Activated T-cell treated with anti-CD3 and anti-CD28 coated beads for 1 hour (primary cell): ENCODE measurements around the gene SLC16A13.
"Not testable (repeated sequence)": the region's sequence is repeated elsewhere in the genome, so short reads cannot be mapped to it uniquely, and the experiment has no call there.

Source experiments
- DNase-seq: peaks from one replicate; pipeline ENCODE4 v3.0.0-alpha.2; 2020; ENCODE audit warnings: low read depth

Gene SLC16A13

DNA sequence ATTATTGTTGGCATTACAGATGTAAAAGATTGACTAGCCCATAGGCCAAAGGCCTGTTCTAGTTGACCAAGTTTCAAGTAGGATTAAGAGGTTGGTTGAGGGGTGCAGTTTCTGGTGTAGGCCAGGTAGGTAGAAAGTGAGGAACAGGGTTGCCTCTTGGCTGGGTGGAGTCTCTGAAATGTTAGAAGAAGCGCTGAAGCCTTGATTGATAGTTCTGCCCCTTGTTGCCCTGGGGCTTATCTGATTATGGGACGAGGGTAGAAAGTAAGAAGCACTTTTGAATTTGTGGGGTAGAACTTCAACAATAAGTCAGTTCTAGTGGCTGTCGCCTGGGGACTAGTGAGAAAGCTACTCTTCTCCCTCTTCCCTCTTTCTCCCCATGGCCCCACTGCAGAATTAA is 6.7 kb upstream of the SLC16A13 start:
- DNase-seq = no peak

DNA sequence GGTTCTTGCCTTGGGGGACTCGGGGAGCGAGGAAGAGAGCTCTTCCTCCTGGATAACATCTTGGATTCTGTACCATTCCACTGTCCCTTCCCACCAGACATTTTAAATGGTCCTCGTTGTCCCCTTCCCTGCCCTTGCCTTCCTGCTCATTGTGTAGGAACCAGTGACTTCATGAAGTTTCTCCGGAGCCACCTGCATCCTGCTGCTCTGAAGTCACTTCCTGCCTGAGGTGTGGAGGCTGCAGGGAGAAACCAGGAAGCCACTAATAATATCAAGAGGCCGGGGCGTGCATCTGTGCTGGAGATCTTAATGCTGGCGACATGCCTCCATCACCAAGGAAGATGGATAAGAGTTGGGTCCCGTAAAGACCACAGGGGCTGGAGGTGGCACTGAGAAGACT is 6.2 kb upstream of the SLC16A13 start:
- DNase-seq = no peak

DNA sequence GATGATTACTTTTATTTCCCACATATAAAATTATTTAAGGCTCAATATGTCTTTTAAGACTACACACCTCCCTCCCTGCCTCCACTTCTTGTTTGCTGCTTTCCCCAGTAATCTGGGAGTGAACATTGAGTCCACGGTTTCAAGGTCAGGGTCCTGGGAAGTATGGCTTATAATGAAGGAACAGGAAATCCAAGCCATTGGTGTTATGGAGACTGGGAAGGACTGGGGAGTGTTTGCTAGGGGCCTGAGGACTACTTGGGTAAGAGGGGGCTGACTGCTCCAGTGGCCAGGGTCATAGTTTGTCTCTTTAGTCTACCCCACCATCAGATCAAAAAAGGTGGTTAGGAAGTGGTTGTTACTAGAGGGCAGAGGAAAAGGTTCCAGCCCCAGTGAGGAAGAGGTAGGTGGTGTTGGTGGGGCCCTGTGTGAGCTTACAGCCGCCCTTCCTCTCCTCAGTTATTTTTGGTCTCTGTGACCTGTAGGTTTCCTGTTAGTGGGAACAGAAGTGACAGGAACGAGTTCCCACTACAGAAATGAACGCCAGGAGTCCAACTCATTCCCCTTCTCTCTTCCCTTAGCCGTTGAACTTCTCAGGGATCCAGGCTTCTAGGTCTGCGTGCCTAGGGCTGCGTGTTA is 742 bp upstream of the SLC16A13 start:
- DNase-seq = no peak

DNA sequence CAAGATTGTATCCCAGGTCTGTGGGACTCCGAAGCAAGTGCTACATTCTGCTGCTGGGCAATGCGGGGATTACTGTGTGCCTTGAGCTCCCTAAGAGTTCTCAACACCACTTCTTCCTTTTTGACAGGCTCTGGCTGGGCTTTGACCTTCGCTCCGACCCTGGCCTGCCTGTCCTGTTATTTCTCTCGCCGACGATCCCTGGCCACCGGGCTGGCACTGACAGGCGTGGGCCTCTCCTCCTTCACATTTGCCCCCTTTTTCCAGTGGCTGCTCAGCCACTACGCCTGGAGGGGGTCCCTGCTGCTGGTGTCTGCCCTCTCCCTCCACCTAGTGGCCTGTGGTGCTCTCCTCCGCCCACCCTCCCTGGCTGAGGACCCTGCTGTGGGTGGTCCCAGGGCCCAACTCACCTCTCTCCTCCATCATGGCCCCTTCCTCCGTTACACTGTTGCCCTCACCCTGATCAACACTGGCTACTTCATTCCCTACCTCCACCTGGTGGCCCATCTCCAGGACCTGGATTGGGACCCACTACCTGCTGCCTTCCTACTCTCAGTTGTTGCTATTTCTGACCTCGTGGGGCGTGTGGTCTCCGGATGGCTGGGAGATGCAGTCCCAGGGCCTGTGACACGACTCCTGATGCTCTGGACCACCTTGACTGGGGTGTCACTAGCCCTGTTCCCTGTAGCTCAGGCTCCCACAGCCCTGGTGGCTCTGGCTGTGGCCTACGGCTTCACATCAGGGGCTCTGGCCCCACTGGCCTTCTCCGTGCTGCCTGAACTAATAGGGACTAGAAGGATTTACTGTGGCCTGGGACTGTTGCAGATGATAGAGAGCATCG is 2.4 kb downstream of the SLC16A13 start:
- no peak for DNase-seq

DNA sequence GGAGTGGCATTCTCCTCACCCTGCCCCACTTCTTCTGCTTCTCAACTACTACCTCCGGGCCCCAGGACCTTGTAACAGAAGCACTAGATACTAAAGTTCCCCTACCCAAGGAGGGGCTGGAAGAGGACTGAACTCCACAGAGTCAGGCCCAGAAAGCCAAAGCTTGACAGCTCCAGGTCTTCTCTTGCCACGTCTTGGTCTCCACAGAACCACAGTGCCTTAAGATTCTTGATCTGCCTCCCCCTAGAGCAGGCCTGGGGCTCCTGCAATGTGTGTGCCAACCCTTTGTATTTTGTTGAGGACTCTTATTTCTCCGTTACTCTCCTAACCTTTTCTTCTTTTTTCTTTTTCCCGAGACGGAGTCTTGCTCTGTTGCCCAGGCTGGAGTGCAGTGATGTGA is 4.0 kb downstream of the SLC16A13 start:
- no peak for DNase-seq

DNA sequence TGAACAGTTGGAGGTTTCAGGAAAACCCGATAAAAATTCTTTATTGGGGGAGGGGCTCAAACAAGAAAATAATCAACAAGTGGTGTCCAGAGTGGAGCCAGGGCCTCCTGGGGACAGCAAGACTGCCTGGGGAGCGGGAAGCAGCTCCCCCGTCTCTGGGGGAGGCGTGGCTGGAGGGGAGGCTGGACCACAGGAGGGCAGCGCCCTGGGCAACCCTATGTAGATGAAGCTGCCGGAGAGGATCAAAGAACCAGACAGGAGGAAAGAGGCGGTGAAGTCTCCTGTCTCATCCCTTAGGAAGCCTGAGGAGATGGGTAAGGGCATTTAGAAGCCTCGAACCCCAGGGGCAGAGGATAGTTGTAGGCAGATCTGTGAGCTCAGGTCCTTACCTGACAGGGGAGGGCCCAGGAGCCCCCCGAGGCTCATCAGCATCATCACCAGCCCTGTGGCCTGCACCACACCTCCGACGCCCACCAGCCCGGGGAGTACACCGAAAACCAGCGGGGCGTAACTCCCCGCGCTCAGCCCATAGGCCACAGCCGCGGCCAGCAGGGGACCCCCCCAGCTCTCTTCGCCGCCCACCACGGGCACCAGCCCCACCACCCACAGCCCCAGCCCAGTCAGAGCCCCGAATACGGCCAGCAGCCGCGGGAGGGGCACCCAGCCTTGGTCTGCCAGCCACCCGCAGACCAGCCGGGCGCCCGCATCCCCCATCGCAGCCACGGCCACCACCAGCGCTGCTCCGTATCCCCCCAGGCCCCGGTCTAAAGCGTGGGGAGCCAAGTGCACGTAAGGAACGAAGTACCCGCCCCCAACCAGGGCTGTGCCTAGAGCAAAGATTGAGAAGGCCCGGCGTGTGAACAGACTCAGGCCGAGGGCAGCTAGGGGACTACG is 6.0 kb downstream of the SLC16A13 start:
- no peak for DNase-seq

DNA sequence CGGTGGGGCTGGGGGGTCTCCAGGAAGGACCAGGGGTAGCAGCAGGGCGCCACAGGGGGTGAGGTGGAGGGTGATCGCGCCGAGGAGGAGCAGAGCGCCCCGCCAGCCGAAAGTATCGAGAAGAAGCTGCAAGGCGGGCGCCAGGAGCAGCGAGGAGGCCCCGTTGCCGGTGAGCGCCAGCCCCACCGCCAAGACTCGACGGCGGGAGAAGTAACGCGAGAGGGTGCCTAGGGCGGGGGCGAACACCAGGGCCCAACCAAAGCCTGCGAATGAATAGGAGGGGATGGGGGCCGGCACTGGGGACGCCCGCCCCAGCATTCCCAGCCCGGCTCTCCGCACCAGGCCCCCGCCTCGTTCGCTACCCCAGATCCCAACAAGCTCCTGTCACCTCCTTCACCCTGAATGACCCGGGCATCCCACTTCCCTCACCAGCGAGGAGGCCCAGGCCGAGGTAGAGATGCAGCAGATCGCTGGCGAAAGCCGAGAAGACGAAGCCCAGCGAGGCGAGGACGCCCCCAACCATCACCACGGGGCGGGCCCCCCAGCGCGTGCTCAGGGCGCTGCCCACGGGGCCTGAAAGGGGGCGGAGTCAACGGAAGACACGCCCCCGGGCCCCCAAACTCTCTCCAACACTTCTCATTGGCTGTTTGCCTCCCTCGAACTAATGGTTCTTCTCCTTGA is 6.8 kb downstream of the SLC16A13 start:
- DNase-seq = no peak

DNA sequence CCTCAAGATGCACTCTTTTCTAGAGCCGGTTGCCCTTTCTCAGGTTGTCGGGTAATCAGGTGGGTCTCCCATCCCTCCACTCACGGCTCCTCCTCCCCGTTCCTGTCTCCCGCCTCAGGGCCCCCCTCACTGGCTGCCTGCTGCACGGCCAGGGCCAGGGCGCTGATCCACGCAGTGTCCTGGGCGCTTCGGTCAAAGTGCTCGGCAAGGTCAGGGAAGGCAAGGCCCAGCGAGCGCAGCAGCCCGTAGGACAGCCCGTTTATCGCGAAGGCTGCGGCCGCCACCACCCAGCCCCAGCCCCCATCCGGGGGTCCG is 7.3 kb downstream of the SLC16A13 start:
- no peak for DNase-seq

DNA sequence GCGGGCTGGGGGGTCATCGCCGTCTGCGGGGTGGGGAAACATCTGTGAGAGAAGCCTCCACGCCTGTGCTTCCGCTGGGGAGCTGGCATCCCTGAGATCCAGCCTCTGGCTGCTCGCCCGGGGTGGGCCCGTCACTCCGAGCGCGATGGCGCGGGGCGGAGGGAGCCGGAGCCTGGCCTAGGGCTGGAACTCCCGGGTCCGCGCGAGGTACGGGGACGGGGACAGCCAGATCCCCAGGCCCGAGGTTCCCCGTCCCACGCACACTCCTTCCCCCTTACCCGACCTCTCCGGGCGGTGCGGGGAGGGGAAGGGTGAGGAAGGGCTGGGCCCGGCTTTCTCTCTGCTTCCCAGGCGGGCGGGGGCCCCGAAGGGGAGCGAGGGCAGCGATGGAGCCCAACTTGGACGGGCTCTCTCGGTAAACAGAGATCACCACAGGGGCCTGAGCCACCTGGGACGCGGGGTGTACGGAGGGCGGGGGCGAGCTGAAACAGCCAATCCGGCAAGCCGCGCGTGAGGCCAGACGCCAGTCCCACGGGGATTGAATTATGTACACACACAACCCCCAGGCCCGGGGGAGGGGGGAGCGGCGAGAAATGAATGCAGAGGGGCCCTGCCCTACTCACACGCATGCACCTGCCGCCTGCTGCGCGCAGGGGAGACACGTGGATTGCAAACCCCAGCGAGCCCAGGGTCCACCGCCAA is 7.8 kb downstream of the SLC16A13 start, which contains the start of gene SLC16A11:
Gene SLC16A11, minus strand, starts transcription at position 596 of the 702 bp plus-strand sequence. Its CDS starts 579 bp downstream, at position 17.
- no peak for DNase-seq

DNA sequence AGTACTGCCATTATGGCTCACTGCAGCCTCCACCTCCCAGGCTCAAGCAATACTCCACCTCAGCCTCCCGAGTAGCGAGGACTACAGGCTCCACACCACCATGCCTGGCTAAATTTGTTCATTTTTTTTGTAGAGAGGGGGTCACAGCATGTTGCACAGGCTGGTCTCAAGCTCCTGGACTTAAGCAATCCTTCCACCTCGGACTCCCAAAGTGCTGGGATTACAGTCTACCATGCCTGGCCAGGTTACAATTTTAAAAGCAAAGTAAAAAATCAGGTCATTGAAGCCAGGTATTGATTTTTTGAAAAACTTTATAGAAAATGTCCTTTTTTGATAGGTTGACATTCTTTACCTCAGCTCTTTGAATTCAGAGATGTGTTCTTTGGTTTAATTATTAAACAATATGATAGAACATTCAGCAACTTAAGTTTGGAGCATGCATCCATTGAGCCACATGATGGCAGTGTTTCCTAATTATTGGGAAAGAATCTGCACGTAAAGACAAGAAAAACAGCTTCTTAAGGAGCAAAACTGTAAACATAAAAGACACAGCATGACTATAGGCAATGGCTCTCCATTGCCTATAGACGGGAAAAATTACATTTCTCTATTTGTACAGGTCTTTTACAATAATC is 9.8 kb downstream of the SLC16A13 start:
- no peak for DNase-seq

DNA sequence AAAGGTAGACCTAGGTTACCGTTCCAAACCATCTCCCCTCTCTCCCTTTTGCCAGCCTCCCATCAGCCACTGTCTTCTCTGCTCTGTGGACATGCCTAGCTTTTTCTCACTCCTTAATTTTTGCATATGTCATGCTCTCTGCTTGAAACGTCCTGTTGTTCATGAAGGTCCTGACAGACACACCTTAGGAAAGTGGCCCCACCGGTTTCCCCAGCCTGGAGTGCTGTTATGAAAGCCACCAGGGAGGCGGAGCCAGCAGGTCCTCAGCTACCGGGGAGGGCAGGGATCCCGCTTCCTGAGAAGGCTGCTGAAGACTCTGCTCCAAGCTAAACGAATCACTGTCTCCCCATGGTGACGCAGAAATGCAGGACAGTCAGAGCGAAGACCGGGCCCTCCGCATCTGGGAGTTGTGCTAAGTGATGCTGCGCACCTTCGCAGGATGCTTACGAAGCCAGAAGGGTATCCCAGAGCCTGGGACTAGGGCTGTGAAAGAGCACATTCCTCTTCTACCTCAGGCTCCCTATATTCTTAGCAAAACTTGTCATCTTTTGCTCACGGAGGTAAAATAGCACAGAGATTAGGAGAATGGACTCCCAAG is 10.4 kb downstream of the SLC16A13 start:
- no peak for DNase-seq

DNA sequence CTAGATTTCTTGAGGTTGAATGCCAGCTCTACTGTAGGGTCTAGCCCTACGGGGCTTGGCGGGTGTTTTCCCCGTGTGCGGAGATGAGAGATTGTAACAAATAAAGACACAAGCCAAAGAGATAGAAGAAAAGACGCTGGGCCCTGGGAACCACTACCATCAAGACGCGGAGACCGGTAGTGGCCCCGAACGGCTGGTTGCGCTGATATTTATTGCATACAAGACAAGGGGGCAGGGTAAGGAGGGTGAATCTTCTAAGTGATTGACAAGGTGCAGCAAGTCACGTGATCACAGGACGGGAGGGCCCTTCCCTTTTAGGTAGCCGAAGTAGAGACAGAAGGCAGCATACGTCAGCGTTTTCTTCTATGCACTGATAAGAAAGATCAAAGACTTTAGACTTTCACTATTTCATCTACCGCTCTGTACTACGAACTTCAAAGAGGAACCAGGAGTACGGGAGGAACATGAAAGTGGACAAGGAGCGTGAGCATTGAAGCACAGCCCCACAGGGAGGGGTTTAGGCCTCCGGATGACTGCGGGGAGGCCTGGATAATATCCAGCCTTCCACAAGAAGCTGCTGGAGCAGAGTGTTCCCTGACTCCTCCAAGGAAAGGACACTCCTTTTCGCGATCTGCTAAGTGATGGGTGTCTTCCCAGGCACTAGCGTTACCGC is 11.0 kb downstream of the SLC16A13 start:
- peak; percentile 47 for DNase-seq

DNA sequence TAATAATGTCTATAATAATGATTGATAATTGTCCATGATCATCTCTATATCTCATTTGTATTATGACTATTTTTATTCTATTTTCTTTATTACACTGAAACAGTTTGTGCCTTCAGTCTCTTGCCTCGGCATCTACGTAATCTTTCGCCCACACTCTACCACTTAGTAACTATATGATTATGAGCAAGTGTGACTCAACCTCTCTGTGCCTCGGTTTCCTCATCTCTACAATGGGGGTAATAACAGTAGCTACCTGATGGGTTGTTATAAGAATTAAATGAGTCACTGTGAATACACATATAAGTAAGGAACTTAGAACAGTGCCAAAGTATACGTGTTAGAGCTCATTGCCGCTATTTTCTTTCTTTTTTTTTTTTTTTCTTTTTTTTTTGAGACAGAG is 11.8 kb downstream of the SLC16A13 start:
- no peak for DNase-seq

DNA sequence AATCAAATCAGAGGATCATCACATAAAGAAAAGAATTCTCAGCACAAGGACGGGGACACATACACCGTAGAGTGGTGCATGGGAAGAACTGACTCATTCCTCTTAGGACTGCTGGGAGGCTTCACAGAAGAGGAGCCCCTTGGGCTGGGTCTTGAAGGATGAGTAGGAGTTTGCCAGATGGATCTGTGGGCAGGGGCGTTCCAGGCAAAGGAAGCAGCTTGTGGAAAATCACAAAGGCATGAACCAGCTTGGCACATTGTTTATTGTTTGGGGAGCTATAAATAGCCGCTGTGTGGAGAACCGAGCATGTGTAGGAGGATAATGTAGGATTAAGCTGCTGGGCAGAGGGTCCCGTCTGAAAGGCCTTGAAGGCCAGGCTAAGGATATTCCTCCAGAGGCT is 13.2 kb downstream of the SLC16A13 start:
- no peak for DNase-seq

DNA sequence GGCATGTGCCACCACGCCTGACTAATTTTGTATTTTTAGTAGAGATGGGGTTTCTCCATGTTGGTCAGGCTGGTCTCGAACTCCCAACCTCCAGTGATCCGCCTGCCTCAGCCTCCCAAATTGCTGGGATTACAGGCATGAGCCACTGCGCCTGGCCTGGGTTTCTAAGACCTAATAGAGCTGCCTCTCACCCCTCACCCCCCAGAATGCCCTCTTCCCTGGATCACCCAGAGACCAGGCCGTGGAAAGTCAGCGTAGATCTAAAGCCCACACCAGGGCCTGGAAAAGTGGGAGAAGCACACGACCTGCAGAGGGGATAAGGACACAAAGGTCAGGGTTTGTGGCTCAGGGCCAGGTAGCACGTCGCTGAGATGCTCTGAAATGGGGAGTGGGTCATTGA is 14.8 kb downstream of the SLC16A13 start:
- not testable (repeated sequence) for DNase-seq

DNA sequence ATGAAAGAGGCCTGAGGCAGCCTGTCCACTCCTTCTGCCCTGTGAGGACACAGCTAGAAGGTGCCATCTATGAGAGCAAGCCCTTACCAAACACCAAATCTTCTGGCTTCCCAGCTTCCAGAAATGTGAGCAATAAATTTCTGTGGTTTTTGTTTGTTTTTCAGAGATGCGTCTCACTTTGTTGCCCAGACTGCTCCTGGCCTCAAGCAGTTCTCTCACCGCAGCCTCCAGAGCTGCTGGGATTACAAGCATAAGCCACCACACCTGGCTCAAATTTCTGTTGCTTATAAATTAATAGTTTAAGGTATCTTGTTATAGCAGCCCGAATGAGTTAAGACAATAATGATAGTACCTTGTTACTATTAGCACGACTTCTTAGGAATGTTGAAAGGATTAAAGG is 20.6 kb downstream of the SLC16A13 start:
- no peak for DNase-seq

DNA sequence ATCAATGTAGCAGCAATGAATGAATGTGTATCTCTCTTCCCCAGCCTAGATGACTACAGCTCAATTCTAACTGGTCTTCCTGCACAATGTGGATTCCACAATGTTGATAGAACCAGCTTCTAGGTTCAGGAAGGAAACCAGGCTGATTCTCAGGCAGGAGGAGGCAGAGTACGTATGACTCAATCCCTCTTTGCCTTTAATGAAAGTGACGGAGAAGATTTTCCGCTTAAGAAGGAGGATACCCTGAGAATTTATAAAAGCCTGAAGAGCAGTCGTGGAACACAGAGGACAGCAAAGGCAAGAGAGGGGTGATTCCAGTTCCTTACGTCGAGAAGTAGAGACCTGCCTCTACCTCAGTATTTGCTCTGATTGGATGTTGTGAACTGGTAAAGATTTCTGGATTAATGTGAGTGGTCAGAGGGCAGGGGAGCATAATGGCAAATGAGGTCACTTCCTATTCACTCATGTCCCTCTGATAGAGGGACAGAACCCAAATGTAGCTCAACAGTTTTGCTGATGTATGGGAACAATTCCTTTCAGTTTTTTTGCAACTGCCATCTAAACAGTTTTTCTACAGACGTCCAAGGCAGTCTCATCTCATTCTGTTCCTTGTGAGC is 23.1 kb downstream of the SLC16A13 start:
- DNase-seq = no peak

DNA sequence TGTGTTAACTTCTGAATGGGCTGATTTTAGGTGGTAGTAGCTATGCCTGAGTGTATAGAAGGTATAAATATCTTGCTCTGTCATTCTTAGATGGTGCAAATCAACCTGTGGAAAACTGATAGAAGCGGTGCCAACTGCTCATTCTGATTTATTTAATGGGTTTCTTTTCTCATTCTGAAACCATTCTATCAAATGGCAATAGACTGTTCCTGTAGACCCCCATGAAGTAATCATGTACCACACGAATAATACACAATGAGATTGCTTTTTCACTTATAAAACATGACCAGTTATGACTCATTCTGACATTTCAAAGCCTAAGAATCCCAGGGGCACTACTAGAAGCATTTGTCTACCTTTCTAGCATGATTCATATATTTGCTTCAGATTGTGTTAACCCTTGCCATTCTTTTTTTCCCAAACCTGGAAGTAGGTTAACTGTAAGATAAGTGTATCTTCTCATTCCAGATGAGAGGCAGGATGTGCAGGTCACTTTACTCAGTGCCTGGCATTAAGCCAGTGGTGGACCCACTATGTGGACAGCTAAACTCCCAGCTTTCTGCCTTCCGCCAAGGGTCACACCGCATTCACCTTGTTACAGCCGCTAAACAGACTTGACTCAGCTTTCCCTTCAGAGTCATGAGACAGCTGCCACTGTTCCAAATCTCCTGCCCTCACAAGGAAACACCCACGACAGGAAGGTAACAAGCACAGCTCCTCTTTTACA is 24.5 kb downstream of the SLC16A13 start:
- DNase-seq = no peak

DNA sequence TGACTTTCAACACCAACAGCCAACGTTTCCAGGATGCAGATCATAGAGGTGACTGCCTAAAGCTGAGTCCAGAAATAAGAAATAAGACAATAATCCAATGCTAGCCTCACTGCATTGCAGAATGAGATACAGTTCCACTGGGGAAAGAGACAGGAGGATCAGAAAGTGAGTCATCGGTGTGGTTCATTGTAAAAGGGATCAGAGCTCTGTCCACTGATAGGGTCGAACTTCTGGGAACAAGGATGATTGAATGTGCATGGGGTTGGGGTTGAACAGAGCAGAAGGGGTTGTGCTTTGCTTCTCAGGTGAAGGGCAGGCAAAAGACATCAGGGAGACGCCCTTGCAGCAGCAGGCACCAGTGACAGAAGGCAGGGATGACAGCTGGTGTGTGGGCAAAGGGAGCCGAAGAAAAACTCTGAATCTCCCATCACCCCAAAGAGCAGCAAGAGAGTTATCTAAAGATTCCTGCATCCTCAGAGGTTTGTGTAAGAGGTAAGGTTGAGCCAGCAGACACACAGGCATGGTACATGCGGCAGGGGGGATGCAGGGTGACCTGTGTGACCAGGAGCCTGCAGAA is 27.8 kb downstream of the SLC16A13 start:
- DNase-seq = no peak
